ENCODE results near the gene RAB1A.

The RAB1A gene

GRCh38 chr2:65067806-65068553 is 61.9 kb downstream of the RAB1A start:
- no peak for TF ChIP-seq FOXP2 (optimal IDR thresholded peaks at IDR 0.05; ENCODE audit: borderline replicate concordance, extremely low read depth, extremely low read length, insufficient read depth)
- TF ChIP-seq, protein P1, sequence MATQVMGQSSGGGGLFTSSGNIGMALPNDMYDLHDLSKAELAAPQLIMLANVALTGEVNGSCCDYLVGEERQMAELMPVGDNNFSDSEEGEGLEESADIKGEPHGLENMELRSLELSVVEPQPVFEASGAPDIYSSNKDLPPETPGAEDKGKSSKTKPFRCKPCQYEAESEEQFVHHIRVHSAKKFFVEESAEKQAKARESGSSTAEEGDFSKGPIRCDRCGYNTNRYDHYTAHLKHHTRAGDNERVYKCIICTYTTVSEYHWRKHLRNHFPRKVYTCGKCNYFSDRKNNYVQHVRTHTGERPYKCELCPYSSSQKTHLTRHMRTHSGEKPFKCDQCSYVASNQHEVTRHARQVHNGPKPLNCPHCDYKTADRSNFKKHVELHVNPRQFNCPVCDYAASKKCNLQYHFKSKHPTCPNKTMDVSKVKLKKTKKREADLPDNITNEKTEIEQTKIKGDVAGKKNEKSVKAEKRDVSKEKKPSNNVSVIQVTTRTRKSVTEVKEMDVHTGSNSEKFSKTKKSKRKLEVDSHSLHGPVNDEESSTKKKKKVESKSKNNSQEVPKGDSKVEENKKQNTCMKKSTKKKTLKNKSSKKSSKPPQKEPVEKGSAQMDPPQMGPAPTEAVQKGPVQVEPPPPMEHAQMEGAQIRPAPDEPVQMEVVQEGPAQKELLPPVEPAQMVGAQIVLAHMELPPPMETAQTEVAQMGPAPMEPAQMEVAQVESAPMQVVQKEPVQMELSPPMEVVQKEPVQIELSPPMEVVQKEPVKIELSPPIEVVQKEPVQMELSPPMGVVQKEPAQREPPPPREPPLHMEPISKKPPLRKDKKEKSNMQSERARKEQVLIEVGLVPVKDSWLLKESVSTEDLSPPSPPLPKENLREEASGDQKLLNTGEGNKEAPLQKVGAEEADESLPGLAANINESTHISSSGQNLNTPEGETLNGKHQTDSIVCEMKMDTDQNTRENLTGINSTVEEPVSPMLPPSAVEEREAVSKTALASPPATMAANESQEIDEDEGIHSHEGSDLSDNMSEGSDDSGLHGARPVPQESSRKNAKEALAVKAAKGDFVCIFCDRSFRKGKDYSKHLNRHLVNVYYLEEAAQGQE (IDR thresholded peaks at IDR 0.05; ENCODE audit: insufficient read depth in 1 of 2, low read depth in 2 of 2, low read length in 2 of 2) = no peak
- TF ChIP-seq SIN3A (IDR thresholded peaks at IDR 0.05; ENCODE audit: borderline replicate concordance, insufficient read depth, low read length) = no peak
- no peak for TF ChIP-seq POLR2AphosphoS5 (IDR thresholded peaks at IDR 0.05; ENCODE audit: low read depth, low read length)
- no peak for TF ChIP-seq TAF1 (IDR thresholded peaks at IDR 0.05; ENCODE audit: borderline replicate concordance, insufficient read depth, low read length)

DNA sequence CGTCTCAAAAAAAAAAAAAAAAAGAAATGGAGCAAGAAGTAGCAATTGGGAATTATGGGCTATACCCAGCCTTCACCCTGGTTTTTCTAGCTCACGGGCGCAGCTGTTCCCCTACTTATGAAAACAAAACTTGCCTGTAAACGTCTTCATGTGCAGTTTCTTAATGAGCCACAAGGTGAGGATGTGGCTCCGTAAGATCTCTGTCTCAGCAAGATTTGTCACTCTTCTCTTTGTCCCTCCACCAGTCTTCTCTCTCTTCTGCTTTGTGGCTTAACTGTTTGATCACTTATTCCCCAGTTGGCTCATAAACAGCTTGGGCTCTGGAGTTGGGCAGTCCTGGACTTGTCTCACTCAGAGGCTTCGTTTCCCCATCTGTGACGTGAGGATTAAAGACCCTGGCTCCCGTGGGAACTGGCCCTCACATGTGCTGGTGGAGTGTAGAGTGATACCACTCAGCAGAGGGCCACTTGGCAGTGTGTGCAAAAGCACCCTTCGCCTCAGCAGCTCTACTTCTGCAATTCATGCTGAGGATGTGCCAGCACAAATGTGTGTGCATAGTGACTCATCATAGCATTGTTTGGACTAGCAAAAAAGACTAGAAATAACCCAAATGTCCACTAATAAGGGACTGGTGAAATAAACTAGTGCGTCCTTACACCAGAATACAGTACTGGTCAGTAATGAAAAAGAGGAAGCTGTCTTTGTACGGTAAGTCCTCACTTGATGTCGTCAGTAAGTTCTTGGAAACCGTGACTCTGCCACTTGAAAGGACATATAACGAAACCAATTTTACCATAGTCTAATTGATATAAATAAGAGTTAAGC is 65.0 kb downstream of the RAB1A start:
- TF ChIP-seq POLR2AphosphoS5 (IDR thresholded peaks at IDR 0.05; ENCODE audit: low read depth, low read length) = no peak
- TF ChIP-seq TAF1 (IDR thresholded peaks at IDR 0.05; ENCODE audit: borderline replicate concordance, insufficient read depth, low read length) = no peak
- no peak for TF ChIP-seq FOXP2 (optimal IDR thresholded peaks at IDR 0.05; ENCODE audit: borderline replicate concordance, extremely low read depth, extremely low read length, insufficient read depth)
- TF ChIP-seq, protein P1 (IDR thresholded peaks at IDR 0.05; ENCODE audit: insufficient read depth in 1 of 2, low read depth in 2 of 2, low read length in 2 of 2) = no peak
- TF ChIP-seq SIN3A (IDR thresholded peaks at IDR 0.05; ENCODE audit: borderline replicate concordance, insufficient read depth, low read length) = no peak

- no peak for TF ChIP-seq TAF1 (IDR thresholded peaks at IDR 0.05; ENCODE audit: borderline replicate concordance, insufficient read depth, low read length)
- no peak for TF ChIP-seq POLR2AphosphoS5 (IDR thresholded peaks at IDR 0.05; ENCODE audit: low read depth, low read length)
- TF ChIP-seq FOXP2 (optimal IDR thresholded peaks at IDR 0.05; ENCODE audit: borderline replicate concordance, extremely low read depth, extremely low read length, insufficient read depth) = no peak
- no peak for TF ChIP-seq SIN3A (IDR thresholded peaks at IDR 0.05; ENCODE audit: borderline replicate concordance, insufficient read depth, low read length)
- TF ChIP-seq, protein P1 (IDR thresholded peaks at IDR 0.05; ENCODE audit: insufficient read depth in 1 of 2, low read depth in 2 of 2, low read length in 2 of 2) = no peak
These were observed 66.8 kb downstream of the RAB1A start for GRCh38 chr2:65062843-65063825.

DNA sequence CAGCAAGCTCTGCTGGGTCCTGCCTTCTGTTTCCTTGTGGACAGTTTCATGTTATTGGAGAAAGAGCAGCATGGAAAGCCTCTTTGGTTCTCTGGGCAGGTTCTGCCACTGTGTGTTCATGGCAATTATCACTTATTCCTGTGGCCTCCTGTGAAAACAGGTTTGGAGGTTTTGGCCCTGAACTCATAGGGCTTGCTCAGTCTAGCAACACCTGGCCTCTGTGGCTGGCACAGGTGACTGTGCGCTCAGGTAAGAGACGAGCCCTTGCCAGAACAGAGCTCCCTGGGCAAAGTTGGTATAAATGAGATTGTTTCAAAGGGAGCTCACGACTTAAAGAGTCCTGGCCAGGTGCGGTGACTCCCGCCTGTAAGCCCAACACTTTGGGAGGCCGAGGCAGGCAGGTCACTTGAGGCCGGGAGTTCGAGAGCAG is 68.0 kb downstream of the RAB1A start:
- TF ChIP-seq TAF1 (IDR thresholded peaks at IDR 0.05; ENCODE audit: borderline replicate concordance, insufficient read depth, low read length) (no peak), SIN3A (IDR thresholded peaks at IDR 0.05; ENCODE audit: borderline replicate concordance, insufficient read depth, low read length) (no peak), POLR2AphosphoS5 (IDR thresholded peaks at IDR 0.05; ENCODE audit: low read depth, low read length) (no peak), FOXP2 (optimal IDR thresholded peaks at IDR 0.05; ENCODE audit: borderline replicate concordance, extremely low read depth, extremely low read length, insufficient read depth) (no peak)
- TF ChIP-seq, protein P1 (IDR thresholded peaks at IDR 0.05; ENCODE audit: insufficient read depth in 1 of 2, low read depth in 2 of 2, low read length in 2 of 2) = no peak

Measured in PFSK-1 (cell line).